Stomach (tissue), 4 donors: ENCODE data around the gene CST9.

Experiments used
- CTCF ChIP-seq, 7 experiments: fragments of 450-650 bp in 4 of 7; fragments of 200-600 bp in 3 of 7; sonication (generic) in 3 of 7; IDR thresholded peaks; one replicate each; pipeline ENCODE4 v1.5.1; 2016 to 2019; ENCODE audit warnings: antibody characterized with exemption in 7 of 7, control low read depth in 2 of 7, mild to moderate bottlenecking in 1 of 7
- POLR2AphosphoS5 ChIP-seq, 3 donors: sonication (generic); formaldehyde crosslinking; IDR thresholded peaks; one replicate each; pipeline ENCODE4 v1.6.1; 2016; ENCODE audit warnings: antibody characterized with exemption in 3 of 3

- TF ChIP-seq POLR2AphosphoS5 (IDR thresholded peaks at IDR 0.05) (peak in 1 of 3 donors; percentile 41), CTCF (IDR thresholded peaks at IDR 0.05) (peak in 5 of 7 experiments; percentile 72 to 94 (median 88))
Measured at GRCh38 chr20:23606652-23607049, 934 bp upstream of the CST9 start.
